Neural crest cell (in vitro differentiated cells): Measurements from ENCODE around the gene SYCN. TPM values are rescaled to one million over a fixed set of nuclear protein-coding genes. Genes with fewer than 3 reads are reported as not detected.

Source experiments
- DNase-seq: peaks from one replicate; pipeline ENCODE4 v3.0.0; 2021; ENCODE audit warnings: low read depth, mixed read lengths, low spot score
- H3K27ac Mint-ChIP-seq: one replicate; pipeline ENCODE4 v1.8.0; 2021; ENCODE audit warnings: mild to moderate bottlenecking, mixed read lengths; ENCODE audit not compliant: unreplicated experiment
- H3K27me3 Mint-ChIP-seq: 2 replicates; pipeline ENCODE4 v1.8.0; 2021; ENCODE audit warnings: low read depth, mild to moderate bottlenecking, mixed read lengths
- H3K36me3 Mint-ChIP-seq: 2 replicates; pipeline ENCODE4 v1.8.0; 2021; ENCODE audit warnings: low read depth, mild to moderate bottlenecking, mixed read lengths
- H3K4me1 Mint-ChIP-seq: 2 replicates; pipeline ENCODE4 v1.8.0; 2021; ENCODE audit warnings: mixed read lengths
- H3K4me3 Mint-ChIP-seq: one replicate; pipeline ENCODE4 v1.8.0; 2021; ENCODE audit warnings: mild to moderate bottlenecking, mixed read lengths
- H3K9me3 Mint-ChIP-seq: 2 replicates; pipeline ENCODE4 v1.8.0; 2021; ENCODE audit warnings: mixed read lengths
- CTCF ChIP-seq: fragments of 200-600 bp; sonication (generic); conservative IDR thresholded peaks from 2 replicates; pipeline ENCODE4 v1.5.0; 2021; ENCODE audit warnings: antibody characterized with exemption, mild to moderate bottlenecking
- total RNA-seq: library from RNA; stranded (reverse); gene quantifications from 2 replicates; pipeline ENCODE4 v1.2.1, GENCODE V29; 2021

The SYCN gene
- total RNA-seq, 1 donor from 2014 or later: not detected

GRCh38 chr19:39200066-39200802 is 3.8 kb downstream of the SYCN start:
- peaks cover 61% of the 10 kb centered on the region for H3K27me3 Mint-ChIP-seq
- H3K9me3 Mint-ChIP-seq: no peaks in the 10 kb centered on the region
- H3K36me3 Mint-ChIP-seq: no peaks in the 10 kb centered on the region
- TF ChIP-seq CTCF: no peak
- no peak overlapping the region for H3K4me3 Mint-ChIP-seq
- no peak for DNase-seq
- peak overlapping the region; percentile 78 for H3K27ac Mint-ChIP-seq
- H3K4me1 Mint-ChIP-seq: peaks cover 8% of the 10 kb centered on the region

GRCh38 chr19:39199025-39199424 is 5.0 kb downstream of the SYCN start:
- peak; percentile 37 for DNase-seq
- H3K27ac Mint-ChIP-seq: no peak overlapping the region
- no peaks in the 10 kb centered on the region for H3K36me3 Mint-ChIP-seq
- no peaks in the 10 kb centered on the region for H3K9me3 Mint-ChIP-seq
- H3K4me3 Mint-ChIP-seq: no peak overlapping the region
- H3K27me3 Mint-ChIP-seq: peaks cover 69% of the 10 kb centered on the region
- no peak for TF ChIP-seq CTCF
- peaks cover 12% of the 10 kb centered on the region for H3K4me1 Mint-ChIP-seq

- H3K4me1 Mint-ChIP-seq: peaks cover 12% of the 10 kb centered on the region
- no peaks in the 10 kb centered on the region for H3K36me3 Mint-ChIP-seq
- no peak overlapping the region for H3K4me3 Mint-ChIP-seq
- no peaks in the 10 kb centered on the region for H3K9me3 Mint-ChIP-seq
- no peak for DNase-seq
- peaks cover 76% of the 10 kb centered on the region for H3K27me3 Mint-ChIP-seq
- TF ChIP-seq CTCF: no peak
- no peak overlapping the region for H3K27ac Mint-ChIP-seq
Observed at GRCh38 chr19:39197808-39198207, 6.3 kb downstream of the SYCN start.

- Mint-ChIP-seq H3K4me1 (peaks cover 12% of the 10 kb centered on the region), H3K36me3 (no peaks in the 10 kb centered on the region), H3K27me3 (peaks cover 77% of the 10 kb centered on the region), H3K9me3 (no peaks in the 10 kb centered on the region), H3K4me3 (no peak within 1 kb of the TSS), H3K27ac (no peak within 1 kb of the TSS)
- no peak for DNase-seq
- no peak for TF ChIP-seq CTCF
Observed at GRCh38 chr19:39196860-39197562, 7.1 kb downstream of the SYCN start, which contains the start of gene NCCRP1. Gene NCCRP1 (plus strand): TSS chr19:39196964. CDS start chr19:39196983, 19 bp downstream.

GRCh38 chr19:39196320-39196719 is 7.7 kb downstream of the SYCN start:
- Mint-ChIP-seq H3K4me3 (no peak overlapping the region), H3K9me3 (no peaks in the 10 kb centered on the region), H3K27me3 (peaks cover 75% of the 10 kb centered on the region), H3K36me3 (no peaks in the 10 kb centered on the region), H3K4me1 (peaks cover 12% of the 10 kb centered on the region), H3K27ac (no peak overlapping the region)
- no peak for DNase-seq
- no peak for TF ChIP-seq CTCF
